HL-60 (cell line): ENCODE data around the gene NAPB.

Experiments
- DNase-seq, 2 experiments: peaks; one replicate each; pipeline ENCODE4 v3.0.0-alpha.2; 2010 to 2020; ENCODE audit warnings: low read depth in 1 of 2, low spot score in 1 of 2
- H3K27ac ChIP-seq: fragments of 250-450 bp; sonication (Bioruptor Pico); replicated peaks from 2 replicates; pipeline ENCODE4 v1.5.1; 2020; ENCODE audit warnings: mild to moderate bottlenecking, moderate library complexity
- H3K27me3 ChIP-seq: fragments of 250-450 bp; sonication (Bioruptor Pico); 2 replicates; pipeline ENCODE4 v1.5.1; 2021; ENCODE audit warnings: mild to moderate bottlenecking, moderate library complexity; ENCODE audit not compliant: insufficient read depth, poor library complexity, severe bottlenecking
- H3K4me3 ChIP-seq: replicated peaks from 2 replicates; pipeline ENCODE4 v1.5.1; 2011; ENCODE audit warnings: mild to moderate bottlenecking, control low read depth, low read length; ENCODE audit not compliant: insufficient read depth
- CTCF ChIP-seq: IDR thresholded peaks from one replicate; pipeline ENCODE4 v1.5.1; 2011; ENCODE audit warnings: low read length, control low read depth, inconsistent platforms; ENCODE audit not compliant: insufficient read depth
- GABPA ChIP-seq: IDR thresholded peaks from 2 replicates; pipeline ENCODE4 v1.6.1; 2012; ENCODE audit warnings: low read depth
- POLR2AphosphoS5 ChIP-seq: IDR thresholded peaks from 2 replicates; pipeline ENCODE4 v1.6.1; 2012; ENCODE audit warnings: low read depth
- REST ChIP-seq: IDR thresholded peaks from 2 replicates; pipeline ENCODE4 v1.6.1; 2012; ENCODE audit warnings: low read depth; ENCODE audit not compliant: insufficient replicate concordance
- SPI1 ChIP-seq: IDR thresholded peaks from 2 replicates; pipeline ENCODE4 v1.6.1; 2012; ENCODE audit warnings: low read depth, mild to moderate bottlenecking, borderline replicate concordance

Gene NAPB

GRCh38 chr20:23344336-23344735 lies 77.0 kb downstream of the NAPB start:
- no peak overlapping the region for H3K4me3 ChIP-seq
- H3K27me3 ChIP-seq: no peaks in the 10 kb centered on the region
- H3K27ac ChIP-seq: no peak overlapping the region
- DNase-seq: peak in 1 of 2 experiments; percentile 32
- TF ChIP-seq POLR2AphosphoS5: no peak
- TF ChIP-seq GABPA: no peak
- TF ChIP-seq SPI1: no peak
- TF ChIP-seq CTCF: no peak
- no peak for TF ChIP-seq REST

GRCh38 chr20:23343590-23343989 lies 77.7 kb downstream of the NAPB start:
- H3K4me3 ChIP-seq: no peak overlapping the region
- no peaks in the 10 kb centered on the region for H3K27me3 ChIP-seq
- TF ChIP-seq REST: no peak
- TF ChIP-seq CTCF: no peak
- TF ChIP-seq POLR2AphosphoS5: no peak
- no peak for TF ChIP-seq GABPA
- TF ChIP-seq SPI1: no peak
- no peak overlapping the region for H3K27ac ChIP-seq
- no peak for DNase-seq

DNA sequence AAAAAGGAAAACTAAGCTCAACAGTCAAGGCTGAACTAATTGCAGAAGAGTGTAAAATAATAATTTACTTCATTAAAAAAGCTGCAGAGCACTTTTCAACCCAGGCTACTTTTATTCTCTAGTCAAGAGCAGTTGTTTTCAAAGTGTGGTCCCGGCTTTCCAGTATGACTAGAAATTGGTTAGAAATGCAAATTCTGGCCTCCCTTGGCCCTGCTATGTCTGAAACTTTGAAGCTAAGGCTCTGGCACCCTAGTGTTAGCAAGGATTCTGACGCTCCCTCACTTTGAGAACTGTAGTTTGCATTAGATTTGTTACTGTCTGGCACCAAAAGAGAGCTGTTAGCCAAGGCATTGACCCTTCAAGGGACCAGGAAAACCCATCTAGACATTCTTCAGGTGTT lies 80.2 kb downstream of the NAPB start:
- Histone ChIP-seq H3K27me3 (no peaks in the 10 kb centered on the region), H3K27ac (no peak overlapping the region), H3K4me3 (no peak overlapping the region)
- TF ChIP-seq POLR2AphosphoS5 (no peak), CTCF (no peak), SPI1 (no peak), REST (no peak), GABPA (no peak)
- no peak for DNase-seq
